MM.1S (cell line): ENCODE measurements around the gene TRIOBP.

Experiments
- DNase-seq: peaks from one replicate; pipeline ENCODE4 v3.0.0-alpha.2; 2015
- H2AFZ ChIP-seq: fragments of 300-600 bp; sonication (generic); 2 replicates; pipeline ENCODE4 v1.6.0; 2016; ENCODE audit warnings: antibody characterized with exemption, low read length
- H3F3A ChIP-seq: fragments of 300-600 bp; sonication (generic); 2 replicates; pipeline ENCODE4 v1.6.1; 2016; ENCODE audit warnings: mild to moderate bottlenecking, antibody characterized with exemption, low read length, moderate library complexity, mixed read lengths; ENCODE audit not compliant: insufficient read depth
- H3K27ac ChIP-seq: fragments of 300-600 bp; sonication (generic); 2 replicates; pipeline ENCODE4 v1.5.1; 2016; ENCODE audit warnings: mild to moderate bottlenecking, low read length
- H3K27me3 ChIP-seq: fragments of 300-600 bp; sonication (generic); replicated peaks from 2 replicates; pipeline ENCODE4 v1.6.0; 2016; ENCODE audit warnings: low read length; ENCODE audit not compliant: insufficient read depth
- H3K36me3 ChIP-seq: fragments of 300-600 bp; sonication (generic); replicated peaks from 2 replicates; pipeline ENCODE4 v1.6.1; 2016; ENCODE audit warnings: mild to moderate bottlenecking, low read length, mixed read lengths; ENCODE audit not compliant: insufficient read depth
- H3K4me1 ChIP-seq: fragments of 300-600 bp; sonication (generic); 2 replicates; pipeline ENCODE4 v1.6.1; 2016; ENCODE audit warnings: low read length, mixed read lengths
- H3K4me2 ChIP-seq: fragments of 300-600 bp; sonication (generic); 2 replicates; pipeline ENCODE4 v1.6.0; 2016; ENCODE audit warnings: low read depth, low read length
- H3K4me3 ChIP-seq: fragments of 300-600 bp; sonication (generic); 2 replicates; pipeline ENCODE4 v1.5.1; 2016; ENCODE audit warnings: low read length, mixed read lengths
- H3K79me2 ChIP-seq: fragments of 300-600 bp; sonication (generic); 2 replicates; pipeline ENCODE4 v1.6.1; 2016; ENCODE audit warnings: mixed run types, low read length, mixed read lengths
- H3K9ac ChIP-seq: fragments of 300-600 bp; sonication (generic); 2 replicates; pipeline ENCODE4 v1.6.1; 2016; ENCODE audit warnings: low read length, mixed read lengths
- H3K9me2 ChIP-seq: fragments of 300-600 bp; sonication (generic); replicated peaks from 2 replicates; pipeline ENCODE4 v1.6.1; 2016; ENCODE audit warnings: mild to moderate bottlenecking, low read length, mixed read lengths; ENCODE audit not compliant: insufficient read depth
- H3K9me3 ChIP-seq: fragments of 300-600 bp; sonication (generic); replicated peaks from 2 replicates; pipeline ENCODE4 v1.6.1; 2016; ENCODE audit warnings: mild to moderate bottlenecking, low read length, mixed read lengths; ENCODE audit not compliant: insufficient read depth
- H4K20me1 ChIP-seq: fragments of 300-600 bp; sonication (generic); 2 replicates; pipeline ENCODE4 v1.6.1; 2016; ENCODE audit warnings: mild to moderate bottlenecking, low read length, moderate library complexity, mixed read lengths; ENCODE audit not compliant: insufficient read depth
- CTCF ChIP-seq: fragments of 300-600 bp; sonication (generic); IDR thresholded peaks from 2 replicates; pipeline ENCODE4 v1.5.1; 2016; ENCODE audit warnings: antibody characterized with exemption, low read length, mixed read lengths
- EZH2 ChIP-seq: fragments of 300-600 bp; sonication (generic); optimal IDR thresholded peaks from 2 replicates; pipeline ENCODE3; 2017; ENCODE audit warnings: low read depth, mild to moderate bottlenecking, antibody characterized with exemption, low read length, mixed read lengths
- EZH2phosphoT487 ChIP-seq: fragments of 300-600 bp; sonication (generic); IDR thresholded peaks from 2 replicates; pipeline ENCODE4 v1.6.1; 2018; ENCODE audit warnings: antibody characterized with exemption, low read length

Gene TRIOBP

GRCh38 chr22:37815593-37815992 is 118.7 kb downstream of the TRIOBP start:
- no peak overlapping the region for H3K4me2 ChIP-seq
- no peak overlapping the region for H3K4me3 ChIP-seq
- no peaks in the 10 kb centered on the region for H3F3A ChIP-seq
- TF ChIP-seq EZH2 (no peak), CTCF (no peak), EZH2phosphoT487 (no peak)
- H2AFZ ChIP-seq, result no peak overlapping the region
- peaks cover 10% of the 10 kb centered on the region for H3K27me3 ChIP-seq
- no peaks in the 10 kb centered on the region for H4K20me1 ChIP-seq
- H3K4me1 ChIP-seq, result peaks cover 4% of the 10 kb centered on the region
- H3K79me2 ChIP-seq, result no peaks in the 10 kb centered on the region
- H3K9me2 ChIP-seq, result no peaks in the 10 kb centered on the region
- no peak overlapping the region for H3K27ac ChIP-seq
- no peak overlapping the region for H3K9ac ChIP-seq
- no peak for DNase-seq
- H3K36me3 ChIP-seq, result no peaks in the 10 kb centered on the region
- H3K9me3 ChIP-seq, result no peaks in the 10 kb centered on the region

GRCh38 chr22:37816543-37817180 is 119.8 kb downstream of the TRIOBP start:
- no peak overlapping the region for H3K4me2 ChIP-seq
- no peaks in the 10 kb centered on the region for H3K36me3 ChIP-seq
- no peaks in the 10 kb centered on the region for H3K9me2 ChIP-seq
- TF ChIP-seq EZH2, result no peak
- TF ChIP-seq CTCF, result no peak
- no peak for TF ChIP-seq EZH2phosphoT487
- no peak overlapping the region for H2AFZ ChIP-seq
- no peak for DNase-seq
- H3K9me3 ChIP-seq, result no peaks in the 10 kb centered on the region
- H3K27ac ChIP-seq, result no peak overlapping the region
- H3F3A ChIP-seq, result no peaks in the 10 kb centered on the region
- H3K4me1 ChIP-seq, result peaks cover 4% of the 10 kb centered on the region
- no peak overlapping the region for H3K9ac ChIP-seq
- H4K20me1 ChIP-seq, result no peaks in the 10 kb centered on the region
- no peaks in the 10 kb centered on the region for H3K79me2 ChIP-seq
- no peak overlapping the region for H3K4me3 ChIP-seq
- H3K27me3 ChIP-seq, result peaks cover 10% of the 10 kb centered on the region

- Histone ChIP-seq H3F3A (no peaks in the 10 kb centered on the region), H4K20me1 (no peaks in the 10 kb centered on the region), H3K4me2 (peak overlapping the region; percentile 90), H3K36me3 (no peaks in the 10 kb centered on the region), H3K9me2 (no peaks in the 10 kb centered on the region), H3K9ac (peak overlapping the region; percentile 12; the same call in 1 of the 2 replicates), H3K9me3 (no peaks in the 10 kb centered on the region), H2AFZ (peak overlapping the region; percentile 72), H3K4me1 (peaks cover 4% of the 10 kb centered on the region), H3K79me2 (no peaks in the 10 kb centered on the region), H3K27me3 (peaks cover 18% of the 10 kb centered on the region), H3K27ac (no peak overlapping the region), H3K4me3 (peak overlapping the region; percentile 41)
- TF ChIP-seq EZH2phosphoT487 (no peak), EZH2 (no peak), CTCF (peak; percentile 96)
- peak; percentile 66 for DNase-seq
These were observed 121.0 kb downstream of the TRIOBP start for GRCh38 chr22:37817705-37818408.
